NB4 (cell line): ENCODE measurements around the gene ZNF267.

Source experiments
- CTCF ChIP-seq: IDR thresholded peaks from one replicate; pipeline ENCODE4 v1.5.1; 2012; ENCODE audit warnings: low read depth, low read length
- MAX ChIP-seq: IDR thresholded peaks from 2 replicates; pipeline ENCODE4 v1.6.1; 2011; ENCODE audit warnings: low read depth, low read length
- MYC ChIP-seq: IDR thresholded peaks from 2 replicates; pipeline ENCODE4 v1.6.1; 2011; ENCODE audit warnings: low read depth, low read length
- POLR2A ChIP-seq: IDR thresholded peaks from 2 replicates; pipeline ENCODE4 v1.6.1; 2011; ENCODE audit warnings: mild to moderate bottlenecking; ENCODE audit not compliant: insufficient read length; ENCODE audit errors: extremely low read depth

GRCh38 chr16:31913668-31914067 lies 40.1 kb downstream of the ZNF267 start:
- TF ChIP-seq CTCF = no peak
- TF ChIP-seq POLR2A = no peak
- no peak for TF ChIP-seq MAX
- TF ChIP-seq MYC = no peak
